ENCODE measurements around the gene CA10.

Gene CA10

DNA sequence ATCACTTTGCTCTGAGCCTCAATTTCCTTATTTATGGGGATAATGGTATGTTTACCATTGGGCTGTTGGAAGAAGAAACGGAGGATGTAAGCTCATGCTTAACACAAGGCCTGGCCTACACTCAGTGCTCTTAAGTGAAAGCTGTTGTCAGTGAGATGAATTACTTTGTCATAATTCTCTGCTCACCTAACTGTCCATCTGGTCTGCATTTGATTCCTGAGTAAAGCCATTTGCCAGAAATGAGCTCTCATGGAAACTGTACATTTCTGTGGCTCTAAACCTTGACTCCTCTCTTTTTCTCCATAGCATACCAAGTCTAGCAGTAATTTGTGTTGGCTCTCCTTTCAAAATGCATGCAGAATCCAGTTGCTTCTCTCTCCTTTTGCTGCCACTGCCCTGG, 452.4 kb downstream of the CA10 start:
- DNase-seq (ENCODE audit: low spot score): no peak
- in situ Hi-C loops (cut with MboI; ENCODE audit: low sequenced_read_pairs, unreplicated experiment): no loop called here
- TF ChIP-seq CTCF (IDR thresholded peaks at IDR 0.05; ENCODE audit: borderline replicate concordance, control extremely low read depth, extremely low read depth, insufficient read depth, missing control alignments): no peak

DNA sequence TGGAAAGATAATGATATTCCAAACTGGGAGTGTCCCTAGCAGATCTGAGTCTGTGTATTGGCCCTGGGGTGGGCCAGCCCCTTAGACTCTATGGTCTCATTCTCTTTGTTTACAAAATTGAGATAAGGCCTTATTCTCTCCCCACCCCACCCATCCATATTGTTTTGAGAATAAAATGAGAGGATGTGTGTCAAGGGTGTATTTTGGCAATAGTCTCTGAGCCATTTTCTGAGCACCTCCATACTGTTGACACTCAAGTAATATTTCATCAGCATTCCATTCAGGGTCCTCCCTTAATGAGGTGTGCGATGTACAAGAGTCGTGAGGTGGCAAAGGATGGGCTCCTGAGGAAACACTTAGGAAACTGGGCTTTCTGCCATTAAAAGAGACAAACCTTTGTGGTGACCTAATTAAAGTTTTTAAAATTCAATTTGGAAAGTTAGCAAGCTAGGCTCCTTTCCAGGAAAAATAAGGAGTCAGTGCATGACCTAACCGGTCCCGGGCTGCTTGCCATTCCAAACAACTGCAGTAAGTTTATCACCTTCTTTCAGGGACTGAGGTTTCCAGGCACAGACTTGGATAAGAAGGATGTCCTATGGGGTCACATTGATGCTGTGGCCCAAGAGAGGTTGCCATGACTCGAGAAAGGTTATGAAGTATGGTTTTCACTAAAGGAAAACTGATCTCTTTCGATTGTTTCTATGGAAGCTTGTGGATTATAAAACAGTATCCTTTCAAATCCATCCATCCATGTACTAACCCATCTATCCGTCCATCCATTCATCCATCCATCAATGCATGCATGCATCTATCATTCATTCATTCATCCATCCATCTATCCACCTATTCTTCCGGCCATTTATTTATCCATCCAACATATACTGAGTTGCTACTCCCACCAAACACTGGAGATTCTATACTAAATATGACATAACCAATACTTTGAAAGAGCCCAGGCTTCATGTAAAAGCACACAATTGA, 454.9 kb downstream of the CA10 start:
- TF ChIP-seq CTCF (IDR thresholded peaks at IDR 0.05; ENCODE audit: borderline replicate concordance, control extremely low read depth, extremely low read depth, insufficient read depth, missing control alignments): no peak
- in situ Hi-C loops (cut with MboI; ENCODE audit: low sequenced_read_pairs, unreplicated experiment): no loop called here
- DNase-seq (ENCODE audit: low spot score): no peak

DNA sequence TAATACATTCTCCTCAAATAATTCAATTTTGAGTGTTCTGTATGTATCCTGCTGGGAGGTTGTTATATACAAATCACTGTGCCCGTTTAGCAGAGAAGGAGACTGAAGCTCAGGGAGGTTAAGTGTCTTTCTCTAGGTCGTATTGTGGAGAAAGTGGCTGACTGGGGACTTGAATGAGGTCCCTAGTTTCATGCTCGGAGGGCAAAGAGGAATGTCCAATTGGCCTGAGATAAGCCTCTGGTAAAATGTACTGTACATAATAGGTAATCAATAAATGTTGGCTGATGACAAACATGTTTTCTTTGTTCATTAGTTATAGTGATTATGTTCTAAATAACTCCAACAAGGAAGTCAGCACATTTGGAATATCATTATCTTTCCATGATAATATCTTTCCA, 455.6 kb downstream of the CA10 start:
- in situ Hi-C loops (cut with MboI; ENCODE audit: low sequenced_read_pairs, unreplicated experiment): no loop called here
- no peak for DNase-seq (ENCODE audit: low spot score)
- TF ChIP-seq CTCF (IDR thresholded peaks at IDR 0.05; ENCODE audit: borderline replicate concordance, control extremely low read depth, extremely low read depth, insufficient read depth, missing control alignments): no peak

DNA sequence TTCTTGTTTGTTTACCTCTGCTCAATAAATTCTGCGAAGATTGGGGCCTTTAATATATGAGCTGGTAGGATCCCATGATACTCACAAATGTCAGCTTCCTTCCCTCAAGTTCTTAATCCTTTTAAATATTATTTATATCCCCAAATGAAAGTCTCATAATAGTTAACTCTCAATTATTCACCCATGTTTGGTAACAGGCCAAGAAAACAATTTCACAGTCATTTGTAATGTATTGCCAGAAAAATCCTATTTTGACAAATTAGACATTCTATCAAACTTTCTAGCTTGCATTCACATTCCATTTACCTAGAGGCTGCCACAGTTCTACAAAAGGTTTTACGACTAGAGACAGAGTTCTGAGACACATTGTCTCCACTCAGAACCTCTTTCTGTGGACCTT, 457.0 kb downstream of the CA10 start:
- in situ Hi-C loops (cut with MboI; ENCODE audit: low sequenced_read_pairs, unreplicated experiment): no loop called here
- no peak for DNase-seq (ENCODE audit: low spot score)
- TF ChIP-seq CTCF (IDR thresholded peaks at IDR 0.05; ENCODE audit: borderline replicate concordance, control extremely low read depth, extremely low read depth, insufficient read depth, missing control alignments): no peak

GRCh38 chr17:51700011-51700760, 458.3 kb downstream of the CA10 start:
- DNase-seq (ENCODE audit: low spot score): no peak
- TF ChIP-seq CTCF (IDR thresholded peaks at IDR 0.05; ENCODE audit: borderline replicate concordance, control extremely low read depth, extremely low read depth, insufficient read depth, missing control alignments): no peak
- in situ Hi-C loops (cut with MboI; ENCODE audit: low sequenced_read_pairs, unreplicated experiment): no loop called here

GRCh38 chr17:51699303-51699702, 459.2 kb downstream of the CA10 start:
- TF ChIP-seq CTCF (IDR thresholded peaks at IDR 0.05; ENCODE audit: borderline replicate concordance, control extremely low read depth, extremely low read depth, insufficient read depth, missing control alignments): no peak
- DNase-seq (ENCODE audit: low spot score): no peak
- in situ Hi-C loops (cut with MboI; ENCODE audit: low sequenced_read_pairs, unreplicated experiment): no loop called here
